ENCODE results near the gene OPTC. TPM values are rescaled to one million over a fixed set of nuclear protein-coding genes. Genes with fewer than 3 reads are reported as not detected.

OPTC gene
- polyA plus RNA-seq, 1 donor from 2014 or later, result not detected

- no peak overlapping the region for H3K9ac ChIP-seq (ENCODE audit: low read length)
- H3K79me2 ChIP-seq (replicated peaks; ENCODE audit: insufficient read depth, low read length), result no peaks in the 10 kb centered on the region
- TF ChIP-seq MXI1 (conservative IDR thresholded peaks at IDR 0.05; ENCODE audit: poor library complexity, severe bottlenecking), result no peak
- no peak for TF ChIP-seq TAF1 (IDR thresholded peaks at IDR 0.05; ENCODE audit: low read depth)
- no peak for TF ChIP-seq EP300 (conservative IDR thresholded peaks at IDR 0.05; ENCODE audit: poor library complexity, severe bottlenecking)
- no peak for TF ChIP-seq CTCF (IDR thresholded peaks at IDR 0.05; ENCODE audit: poor library complexity, severe bottlenecking)
- no peak for TF ChIP-seq REST (IDR thresholded peaks at IDR 0.05; ENCODE audit: borderline replicate concordance)
- TF ChIP-seq SMC3 (conservative IDR thresholded peaks at IDR 0.05; ENCODE audit: poor library complexity), result no peak
- TF ChIP-seq POLR2AphosphoS5 (IDR thresholded peaks at IDR 0.05), result no peak
- TF ChIP-seq RAD21 (conservative IDR thresholded peaks at IDR 0.05), result no peak
- TF ChIP-seq EZH2 (IDR thresholded peaks at IDR 0.05; ENCODE audit: borderline replicate concordance, insufficient read depth, low read length, poor library complexity, severe bottlenecking), result no peak
- H2AFZ ChIP-seq (ENCODE audit: low read depth, low read length), result no peak overlapping the region
- peak overlapping the region; percentile 59 for H3K27ac ChIP-seq (ENCODE audit: low read length)
- H3K4me3 ChIP-seq (ENCODE audit: low read length), result no peak overlapping the region
- peaks cover under 1% of the 10 kb centered on the region for H3F3A ChIP-seq (ENCODE audit: insufficient read depth, low read length, poor library complexity, severe bottlenecking)
- no peaks in the 10 kb centered on the region for H4K20me1 ChIP-seq (ENCODE audit: insufficient read depth)
- no peaks in the 10 kb centered on the region for H3K9me2 ChIP-seq (ENCODE audit: insufficient read depth, low read length)
- no peak overlapping the region for H3K4me2 ChIP-seq (ENCODE audit: low read length)
- H3K9me3 ChIP-seq (ENCODE audit: low read length), result no peaks in the 10 kb centered on the region
- no peaks in the 10 kb centered on the region for H3K27me3 ChIP-seq (ENCODE audit: insufficient read depth, low read depth, low read length)
- no peaks in the 10 kb centered on the region for H3K36me3 ChIP-seq (ENCODE audit: insufficient read depth, low read length)
These were observed 15.2 kb downstream of the OPTC start for GRCh38 chr1:203509135-203509534.

GRCh38 chr1:203511513-203511912, 17.6 kb downstream of the OPTC start:
- no peaks in the 10 kb centered on the region for H3K9me2 ChIP-seq (ENCODE audit: insufficient read depth, low read length)
- H3K4me3 ChIP-seq (ENCODE audit: low read length), result no peak overlapping the region
- H3K9me3 ChIP-seq (ENCODE audit: low read length), result no peaks in the 10 kb centered on the region
- no peak overlapping the region for H3K27ac ChIP-seq (ENCODE audit: low read length)
- no peaks in the 10 kb centered on the region for H4K20me1 ChIP-seq (ENCODE audit: insufficient read depth)
- no peak overlapping the region for H3K4me2 ChIP-seq (ENCODE audit: low read length)
- no peaks in the 10 kb centered on the region for H3K36me3 ChIP-seq (ENCODE audit: insufficient read depth, low read length)
- TF ChIP-seq MXI1 (conservative IDR thresholded peaks at IDR 0.05; ENCODE audit: poor library complexity, severe bottlenecking) (no peak), EZH2 (IDR thresholded peaks at IDR 0.05; ENCODE audit: borderline replicate concordance, insufficient read depth, low read length, poor library complexity, severe bottlenecking) (no peak), SMC3 (conservative IDR thresholded peaks at IDR 0.05; ENCODE audit: poor library complexity) (no peak), CTCF (IDR thresholded peaks at IDR 0.05; ENCODE audit: poor library complexity, severe bottlenecking) (no peak), REST (IDR thresholded peaks at IDR 0.05; ENCODE audit: borderline replicate concordance) (no peak), TAF1 (IDR thresholded peaks at IDR 0.05; ENCODE audit: low read depth) (no peak), POLR2AphosphoS5 (IDR thresholded peaks at IDR 0.05) (no peak), EP300 (conservative IDR thresholded peaks at IDR 0.05; ENCODE audit: poor library complexity, severe bottlenecking) (no peak), RAD21 (conservative IDR thresholded peaks at IDR 0.05) (no peak)
- H2AFZ ChIP-seq (ENCODE audit: low read depth, low read length), result no peak overlapping the region
- no peak overlapping the region for H3K9ac ChIP-seq (ENCODE audit: low read length)
- no peaks in the 10 kb centered on the region for H3K79me2 ChIP-seq (replicated peaks; ENCODE audit: insufficient read depth, low read length)
- peaks cover 5% of the 10 kb centered on the region for H3F3A ChIP-seq (ENCODE audit: insufficient read depth, low read length, poor library complexity, severe bottlenecking)
- H3K27me3 ChIP-seq (ENCODE audit: insufficient read depth, low read depth, low read length), result no peaks in the 10 kb centered on the region
